ENCODE results near the gene MMP10. TPM values are rescaled to one million over a fixed set of nuclear protein-coding genes. Genes with fewer than 3 reads are reported as not detected.

Gene MMP10
- total RNA-seq = 2.8 and 17.1 TPM in 2 replicates

GRCh38 chr11:102780491-102780918, at the start of gene MMP10:
TSS of gene MMP10 (minus strand) at chr11:102780628. CDS start at chr11:102780591, 37 bp downstream.

GRCh38 chr11:102798012-102798746, 17.8 kb upstream of the MMP10 start, which contains the start of gene MMP1:
TSS of gene MMP1 (minus strand) at chr11:102798160. CDS start at chr11:102798092, 68 bp downstream.

GRCh38 chr11:102724904-102725500, 55.4 kb downstream of the MMP10 start, which contains the start of gene MMP8:
TSS of gene MMP8 (minus strand) at chr11:102724954. CDS start at chr11:102724855, 99 bp downstream.

Other genes with a start within 250 kb of the MMP10 start
- 1.1 and 1.3 TPM in 2 replicates for gene MMP7, start 249.9 kb downstream of the MMP10 start, total RNA-seq
- not detected in 2 replicates for gene MMP20, start 155.3 kb downstream of the MMP10 start, total RNA-seq
- not detected in 2 replicates for gene MMP27, start 74.9 kb downstream of the MMP10 start, total RNA-seq
- gene MMP8, start 55.7 kb downstream of the MMP10 start, total RNA-seq = not detected in 2 replicates
- 0.23 and 3.5 TPM in 2 replicates for gene MMP1, start 17.5 kb upstream of the MMP10 start, total RNA-seq
- 0.05 and 0.21 TPM in 2 replicates for gene MMP3, start 63.0 kb upstream of the MMP10 start, total RNA-seq
- gene MMP12, start 94.4 kb upstream of the MMP10 start, total RNA-seq = not detected in 2 replicates
- 1.2 and 2.3 TPM in 2 replicates for gene MMP13, start 175.1 kb upstream of the MMP10 start, total RNA-seq